SK-N-SH treated with all-trans-retinoic acid at 6 μM for 48 hours (cell line): Measurements from ENCODE around the gene FRAS1.
A peak's percentile ranks its signal among the peaks of the same experiment; 100 is the strongest.

Source experiments
- ARNTL ChIP-seq: fragments of 450-650 bp; formaldehyde crosslinking; IDR thresholded peaks from 2 replicates; pipeline ENCODE4 v1.5.0; 2020; ENCODE audit warnings: low read depth, mild to moderate bottlenecking, moderate library complexity, borderline replicate concordance
- CSDC2 ChIP-seq: fragments of 250-450 bp; sonication (Bioruptor Pico); IDR thresholded peaks from 2 replicates; pipeline ENCODE4 v1.5.0; 2020; ENCODE audit warnings: mild to moderate bottlenecking, moderate library complexity
- GLIS3 ChIP-seq: fragments of 250-450 bp; sonication (Bioruptor Pico); IDR thresholded peaks from 2 replicates; pipeline ENCODE4 v1.5.0; 2020; ENCODE audit warnings: mild to moderate bottlenecking, moderate library complexity
- PATZ1 ChIP-seq: fragments of 250-450 bp; sonication (Bioruptor Pico); IDR thresholded peaks from 2 replicates; pipeline ENCODE4 v1.8.0; 2020; ENCODE audit warnings: mild to moderate bottlenecking, moderate library complexity, borderline replicate concordance
- RARB ChIP-seq: fragments of 250-450 bp; sonication (Bioruptor Pico); IDR thresholded peaks from 2 replicates; pipeline ENCODE4 v1.8.0; 2021; ENCODE audit warnings: mild to moderate bottlenecking, moderate library complexity
- SNAI2 ChIP-seq: fragments of 250-450 bp; sonication (Bioruptor Pico); IDR thresholded peaks from 2 replicates; pipeline ENCODE4 v1.5.0; 2020; ENCODE audit warnings: mild to moderate bottlenecking, moderate library complexity
- ZFP3 ChIP-seq: fragments of 250-450 bp; sonication (Bioruptor Pico); IDR thresholded peaks from 2 replicates; pipeline ENCODE4 v1.5.0; 2020; ENCODE audit warnings: mild to moderate bottlenecking, moderate library complexity
- ZFP30 ChIP-seq: fragments of 450-650 bp; formaldehyde crosslinking; IDR thresholded peaks from 2 replicates; pipeline ENCODE4 v1.5.0; 2022; ENCODE audit warnings: mild to moderate bottlenecking, moderate library complexity
- ZNF70 ChIP-seq: fragments of 450-650 bp; formaldehyde crosslinking; IDR thresholded peaks from 2 replicates; pipeline ENCODE4 v1.5.0; 2020; ENCODE audit warnings: mild to moderate bottlenecking, moderate library complexity
- TF ChIP-seq, protein P1 (sequence below): fragments of 250-450 bp; sonication (Bioruptor Pico); IDR thresholded peaks from 2 replicates; pipeline ENCODE4 v1.5.0; 2020; ENCODE audit warnings: mild to moderate bottlenecking, moderate library complexity
- TF ChIP-seq, protein P2 (sequence below): fragments of 250-450 bp; sonication (Bioruptor Pico); IDR thresholded peaks from 2 replicates; pipeline ENCODE4 v1.8.0; 2021; ENCODE audit warnings: low read depth, mild to moderate bottlenecking, moderate library complexity, borderline replicate concordance

- TF ChIP-seq PATZ1 (CRISPR knock-in tag) (no peak), RARB (CRISPR knock-in tag) (no peak), ZFP30 (CRISPR knock-in tag) (no peak), ZFP3 (CRISPR knock-in tag) (no peak), SNAI2 (no peak), ARNTL (CRISPR knock-in tag) (no peak), CSDC2 (CRISPR knock-in tag) (no peak), GLIS3 (CRISPR knock-in tag) (no peak), ZNF70 (no peak)
- TF ChIP-seq, protein P1, sequence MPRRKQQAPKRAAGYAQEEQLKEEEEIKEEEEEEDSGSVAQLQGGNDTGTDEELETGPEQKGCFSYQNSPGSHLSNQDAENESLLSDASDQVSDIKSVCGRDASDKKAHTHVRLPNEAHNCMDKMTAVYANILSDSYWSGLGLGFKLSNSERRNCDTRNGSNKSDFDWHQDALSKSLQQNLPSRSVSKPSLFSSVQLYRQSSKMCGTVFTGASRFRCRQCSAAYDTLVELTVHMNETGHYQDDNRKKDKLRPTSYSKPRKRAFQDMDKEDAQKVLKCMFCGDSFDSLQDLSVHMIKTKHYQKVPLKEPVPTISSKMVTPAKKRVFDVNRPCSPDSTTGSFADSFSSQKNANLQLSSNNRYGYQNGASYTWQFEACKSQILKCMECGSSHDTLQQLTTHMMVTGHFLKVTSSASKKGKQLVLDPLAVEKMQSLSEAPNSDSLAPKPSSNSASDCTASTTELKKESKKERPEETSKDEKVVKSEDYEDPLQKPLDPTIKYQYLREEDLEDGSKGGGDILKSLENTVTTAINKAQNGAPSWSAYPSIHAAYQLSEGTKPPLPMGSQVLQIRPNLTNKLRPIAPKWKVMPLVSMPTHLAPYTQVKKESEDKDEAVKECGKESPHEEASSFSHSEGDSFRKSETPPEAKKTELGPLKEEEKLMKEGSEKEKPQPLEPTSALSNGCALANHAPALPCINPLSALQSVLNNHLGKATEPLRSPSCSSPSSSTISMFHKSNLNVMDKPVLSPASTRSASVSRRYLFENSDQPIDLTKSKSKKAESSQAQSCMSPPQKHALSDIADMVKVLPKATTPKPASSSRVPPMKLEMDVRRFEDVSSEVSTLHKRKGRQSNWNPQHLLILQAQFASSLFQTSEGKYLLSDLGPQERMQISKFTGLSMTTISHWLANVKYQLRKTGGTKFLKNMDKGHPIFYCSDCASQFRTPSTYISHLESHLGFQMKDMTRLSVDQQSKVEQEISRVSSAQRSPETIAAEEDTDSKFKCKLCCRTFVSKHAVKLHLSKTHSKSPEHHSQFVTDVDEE = peak; percentile 24; the same call in 1 of the 2 replicates
- TF ChIP-seq, protein P2, sequence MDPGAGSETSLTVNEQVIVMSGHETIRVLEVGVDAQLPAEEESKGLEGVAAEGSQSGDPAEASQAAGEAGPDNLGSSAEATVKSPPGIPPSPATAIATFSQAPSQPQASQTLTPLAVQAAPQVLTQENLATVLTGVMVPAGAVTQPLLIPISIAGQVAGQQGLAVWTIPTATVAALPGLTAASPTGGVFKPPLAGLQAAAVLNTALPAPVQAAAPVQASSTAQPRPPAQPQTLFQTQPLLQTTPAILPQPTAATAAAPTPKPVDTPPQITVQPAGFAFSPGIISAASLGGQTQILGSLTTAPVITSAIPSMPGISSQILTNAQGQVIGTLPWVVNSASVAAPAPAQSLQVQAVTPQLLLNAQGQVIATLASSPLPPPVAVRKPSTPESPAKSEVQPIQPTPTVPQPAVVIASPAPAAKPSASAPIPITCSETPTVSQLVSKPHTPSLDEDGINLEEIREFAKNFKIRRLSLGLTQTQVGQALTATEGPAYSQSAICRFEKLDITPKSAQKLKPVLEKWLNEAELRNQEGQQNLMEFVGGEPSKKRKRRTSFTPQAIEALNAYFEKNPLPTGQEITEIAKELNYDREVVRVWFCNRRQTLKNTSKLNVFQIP (CRISPR knock-in tag) = no peak
Observed at GRCh38 chr4:78324625-78325024, 267.5 kb downstream of the FRAS1 start.
